ENCODE data around the gene MYH6. TPM values are rescaled to one million over a fixed set of nuclear protein-coding genes. Genes with fewer than 3 reads are reported as not detected.

The MYH6 gene
- total RNA-seq, 1 donor from 2014 or later = not detected

DNA sequence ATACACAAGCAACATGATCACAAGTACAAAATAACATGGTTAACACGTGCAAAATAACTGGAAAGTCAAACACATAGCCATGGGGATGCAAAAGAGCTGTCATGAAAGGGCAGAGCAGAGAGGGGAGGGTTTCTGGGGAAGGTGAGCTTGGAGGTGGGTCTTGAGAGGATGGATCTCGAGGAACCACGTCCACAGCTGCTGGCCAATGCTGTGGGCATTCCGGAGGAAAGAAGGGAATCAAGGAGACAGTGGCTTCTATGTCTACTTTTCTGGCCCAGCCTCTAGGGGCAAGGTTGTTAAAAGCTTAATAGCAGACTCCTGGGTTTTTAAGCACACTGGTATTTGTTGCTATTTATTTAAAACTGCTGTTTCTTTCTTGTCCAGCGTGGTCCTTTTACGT lies 35.8 kb upstream of the MYH6 start:
- no peak overlapping the region for H3K4me3 Mint-ChIP-seq (ENCODE audit: unreplicated experiment)
- Histone ChIP-seq H3K4me2 (ENCODE audit: low read length) (no peak overlapping the region), H2AFZ (ENCODE audit: low read depth, low read length) (no peak overlapping the region), H3K4me3 (ENCODE audit: insufficient read depth, low read depth, low read length) (no peak overlapping the region), H3K9me3 (ENCODE audit: insufficient read depth, low read depth, low read length) (no peaks in the 10 kb centered on the region), H3K4me1 (ENCODE audit: insufficient read depth, low read length) (no peaks in the 10 kb centered on the region), H3K27me3 (ENCODE audit: insufficient read depth, low read length) (peaks cover 2% of the 10 kb centered on the region), H3K36me3 (ENCODE audit: insufficient read depth, low read length) (no peaks in the 10 kb centered on the region), H3K79me2 (ENCODE audit: insufficient read depth, low read length) (no peaks in the 10 kb centered on the region), H3K9ac (ENCODE audit: low read length) (no peak overlapping the region), H4K20me1 (ENCODE audit: insufficient read depth, low read length) (no peaks in the 10 kb centered on the region), H3K27ac (ENCODE audit: low read depth, low read length) (no peak overlapping the region)
- H3K9me3 Mint-ChIP-seq (ENCODE audit: unreplicated experiment) = no peaks in the 10 kb centered on the region
- DNase-seq (ENCODE audit: low read depth) (no peak), FAIRE-seq (no peak)
- peaks cover 2% of the 10 kb centered on the region for H3K36me3 Mint-ChIP-seq (ENCODE audit: low read depth, unreplicated experiment)
- TF ChIP-seq EZH2 (IDR thresholded peaks at IDR 0.05; ENCODE audit: insufficient read depth, low read length) = no peak
- TF ChIP-seq, protein P1, sequence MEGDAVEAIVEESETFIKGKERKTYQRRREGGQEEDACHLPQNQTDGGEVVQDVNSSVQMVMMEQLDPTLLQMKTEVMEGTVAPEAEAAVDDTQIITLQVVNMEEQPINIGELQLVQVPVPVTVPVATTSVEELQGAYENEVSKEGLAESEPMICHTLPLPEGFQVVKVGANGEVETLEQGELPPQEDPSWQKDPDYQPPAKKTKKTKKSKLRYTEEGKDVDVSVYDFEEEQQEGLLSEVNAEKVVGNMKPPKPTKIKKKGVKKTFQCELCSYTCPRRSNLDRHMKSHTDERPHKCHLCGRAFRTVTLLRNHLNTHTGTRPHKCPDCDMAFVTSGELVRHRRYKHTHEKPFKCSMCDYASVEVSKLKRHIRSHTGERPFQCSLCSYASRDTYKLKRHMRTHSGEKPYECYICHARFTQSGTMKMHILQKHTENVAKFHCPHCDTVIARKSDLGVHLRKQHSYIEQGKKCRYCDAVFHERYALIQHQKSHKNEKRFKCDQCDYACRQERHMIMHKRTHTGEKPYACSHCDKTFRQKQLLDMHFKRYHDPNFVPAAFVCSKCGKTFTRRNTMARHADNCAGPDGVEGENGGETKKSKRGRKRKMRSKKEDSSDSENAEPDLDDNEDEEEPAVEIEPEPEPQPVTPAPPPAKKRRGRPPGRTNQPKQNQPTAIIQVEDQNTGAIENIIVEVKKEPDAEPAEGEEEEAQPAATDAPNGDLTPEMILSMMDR (IDR thresholded peaks at IDR 0.05; ENCODE audit: insufficient read depth, low read depth, low read length) = no peak
- H3K27ac Mint-ChIP-seq (ENCODE audit: unreplicated experiment) = no peak overlapping the region
- peaks cover 3% of the 10 kb centered on the region for H3K4me1 Mint-ChIP-seq (ENCODE audit: low read depth, unreplicated experiment)
- H3K27me3 Mint-ChIP-seq (ENCODE audit: low read depth, unreplicated experiment) = peaks cover 31% of the 10 kb centered on the region

DNA sequence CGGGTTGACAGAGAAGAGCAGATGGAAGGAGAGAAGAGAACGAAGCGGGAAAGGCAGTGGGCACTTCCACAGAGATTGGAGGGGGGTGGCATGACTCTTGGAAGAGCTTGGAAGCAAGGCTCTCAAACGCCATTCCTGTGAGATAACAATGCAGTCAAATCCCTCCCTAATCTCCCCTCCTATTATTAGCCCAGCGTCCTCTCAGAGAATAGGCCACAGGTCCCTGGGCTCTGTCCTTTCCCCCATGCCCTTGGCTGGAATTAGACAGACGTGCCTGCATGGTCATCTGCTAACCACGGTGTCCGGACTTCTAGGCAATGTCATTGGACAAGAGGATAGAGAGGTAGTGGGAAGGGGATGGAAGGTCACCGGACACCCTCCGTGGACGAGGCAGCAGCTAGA lies 35.3 kb upstream of the MYH6 start:
- H3K27me3 Mint-ChIP-seq (ENCODE audit: low read depth, unreplicated experiment) = peaks cover 27% of the 10 kb centered on the region
- peaks cover 2% of the 10 kb centered on the region for H3K36me3 Mint-ChIP-seq (ENCODE audit: low read depth, unreplicated experiment)
- Histone ChIP-seq H2AFZ (ENCODE audit: low read depth, low read length) (no peak overlapping the region), H3K4me2 (ENCODE audit: low read length) (no peak overlapping the region), H3K27me3 (ENCODE audit: insufficient read depth, low read length) (peaks cover 2% of the 10 kb centered on the region), H3K27ac (ENCODE audit: low read depth, low read length) (no peak overlapping the region), H3K9me3 (ENCODE audit: insufficient read depth, low read depth, low read length) (no peaks in the 10 kb centered on the region), H4K20me1 (ENCODE audit: insufficient read depth, low read length) (no peaks in the 10 kb centered on the region), H3K36me3 (ENCODE audit: insufficient read depth, low read length) (no peaks in the 10 kb centered on the region), H3K79me2 (ENCODE audit: insufficient read depth, low read length) (no peaks in the 10 kb centered on the region), H3K9ac (ENCODE audit: low read length) (no peak overlapping the region), H3K4me3 (ENCODE audit: insufficient read depth, low read depth, low read length) (no peak overlapping the region), H3K4me1 (ENCODE audit: insufficient read depth, low read length) (no peaks in the 10 kb centered on the region)
- TF ChIP-seq, protein P1 (IDR thresholded peaks at IDR 0.05; ENCODE audit: insufficient read depth, low read depth, low read length) = no peak
- no peak for TF ChIP-seq EZH2 (IDR thresholded peaks at IDR 0.05; ENCODE audit: insufficient read depth, low read length)
- no peak overlapping the region for H3K4me3 Mint-ChIP-seq (ENCODE audit: unreplicated experiment)
- no peak overlapping the region for H3K27ac Mint-ChIP-seq (ENCODE audit: unreplicated experiment)
- H3K9me3 Mint-ChIP-seq (ENCODE audit: unreplicated experiment) = no peaks in the 10 kb centered on the region
- FAIRE-seq (no peak), DNase-seq (ENCODE audit: low read depth) (no peak)
- H3K4me1 Mint-ChIP-seq (ENCODE audit: low read depth, unreplicated experiment) = peaks cover 3% of the 10 kb centered on the region

DNA sequence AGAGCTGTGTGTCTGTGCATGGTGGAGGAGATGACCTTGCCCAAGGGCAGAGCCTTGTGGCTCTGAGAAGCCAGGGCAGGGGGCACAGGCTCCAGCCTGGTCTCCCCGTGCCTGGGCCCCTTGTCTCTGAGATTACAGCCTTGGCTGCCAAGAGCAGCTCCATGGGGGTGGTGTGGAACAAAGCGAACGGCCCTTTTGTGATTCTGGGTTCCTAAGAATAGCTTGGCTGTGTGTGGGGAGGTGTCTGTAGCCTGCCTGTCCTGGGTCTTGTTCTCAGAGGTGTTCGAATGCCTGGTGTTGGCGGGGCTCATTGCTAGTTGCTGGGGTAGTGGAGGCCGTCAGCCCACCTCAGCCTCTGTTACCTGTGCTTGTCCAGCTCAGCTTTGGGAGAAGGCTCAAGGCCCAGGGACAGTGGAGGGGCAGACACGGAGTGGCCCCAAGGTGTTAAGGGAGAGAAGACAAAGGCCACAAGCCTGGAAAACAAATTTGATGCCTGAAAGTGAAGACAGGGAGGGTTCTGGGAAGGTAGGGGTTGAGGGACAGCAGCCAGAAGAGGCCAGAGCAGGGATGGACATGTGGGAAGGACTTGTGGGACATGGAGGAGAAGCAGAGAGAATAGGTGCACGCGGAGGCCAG lies 34.8 kb upstream of the MYH6 start:
- H3K4me3 Mint-ChIP-seq (ENCODE audit: unreplicated experiment) = no peak overlapping the region

More for the DNA sequence above, 34.8 kb upstream of the MYH6 start:
- DNase-seq (ENCODE audit: low read depth) (no peak), FAIRE-seq (no peak)
- H3K36me3 ChIP-seq (ENCODE audit: insufficient read depth, low read length) = no peaks in the 10 kb centered on the region
- no peaks in the 10 kb centered on the region for H4K20me1 ChIP-seq (ENCODE audit: insufficient read depth, low read length)
- no peak overlapping the region for H3K4me3 ChIP-seq (ENCODE audit: insufficient read depth, low read depth, low read length)
- H3K27me3 Mint-ChIP-seq (ENCODE audit: low read depth, unreplicated experiment) = peaks cover 26% of the 10 kb centered on the region
- H3K9me3 Mint-ChIP-seq (ENCODE audit: unreplicated experiment) = no peaks in the 10 kb centered on the region
- no peak overlapping the region for H3K27ac ChIP-seq (ENCODE audit: low read depth, low read length)
- H2AFZ ChIP-seq (ENCODE audit: low read depth, low read length) = no peak overlapping the region
- no peak for TF ChIP-seq EZH2 (IDR thresholded peaks at IDR 0.05; ENCODE audit: insufficient read depth, low read length)
- TF ChIP-seq, protein P1 (IDR thresholded peaks at IDR 0.05; ENCODE audit: insufficient read depth, low read depth, low read length) = no peak
- H3K27me3 ChIP-seq (ENCODE audit: insufficient read depth, low read length) = peaks cover 2% of the 10 kb centered on the region
- H3K9me3 ChIP-seq (ENCODE audit: insufficient read depth, low read depth, low read length) = no peaks in the 10 kb centered on the region
- H3K4me2 ChIP-seq (ENCODE audit: low read length) = no peak overlapping the region
- peaks cover 3% of the 10 kb centered on the region for H3K4me1 Mint-ChIP-seq (ENCODE audit: low read depth, unreplicated experiment)
- H3K36me3 Mint-ChIP-seq (ENCODE audit: low read depth, unreplicated experiment) = peaks cover 2% of the 10 kb centered on the region
- no peaks in the 10 kb centered on the region for H3K79me2 ChIP-seq (ENCODE audit: insufficient read depth, low read length)
- no peak overlapping the region for H3K9ac ChIP-seq (ENCODE audit: low read length)
- H3K27ac Mint-ChIP-seq (ENCODE audit: unreplicated experiment) = no peak overlapping the region
- H3K4me1 ChIP-seq (ENCODE audit: insufficient read depth, low read length) = no peaks in the 10 kb centered on the region
